GM10847 (cell line): ENCODE data around the gene ARHGEF28.

ENCODE experiments used
- POLR2A ChIP-seq: IDR thresholded peaks from 2 replicates; pipeline ENCODE4 v1.6.1; 2011; ENCODE audit not compliant: insufficient read length; ENCODE audit errors: extremely low read depth

ARHGEF28 gene

DNA sequence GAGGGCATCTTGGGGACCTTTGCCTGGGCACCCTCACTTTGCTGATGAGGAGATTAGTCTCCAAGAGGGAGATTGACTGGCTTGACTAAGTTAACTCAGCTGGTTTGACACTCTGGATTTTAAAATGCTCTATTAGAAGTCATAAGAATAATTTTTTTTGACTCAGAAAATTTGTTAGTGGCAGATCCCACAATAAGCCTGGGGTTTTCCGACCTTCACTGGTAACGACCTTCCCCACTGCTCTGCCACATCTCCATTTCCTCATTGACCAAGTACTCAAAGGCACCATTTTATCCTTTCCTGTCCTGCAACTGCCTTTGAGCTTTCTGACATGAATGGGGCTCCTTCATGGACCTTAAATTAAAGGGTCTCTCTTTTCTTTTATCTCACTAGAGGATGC, 67.0 kb downstream of the ARHGEF28 start:
- TF ChIP-seq POLR2A: no peak

DNA sequence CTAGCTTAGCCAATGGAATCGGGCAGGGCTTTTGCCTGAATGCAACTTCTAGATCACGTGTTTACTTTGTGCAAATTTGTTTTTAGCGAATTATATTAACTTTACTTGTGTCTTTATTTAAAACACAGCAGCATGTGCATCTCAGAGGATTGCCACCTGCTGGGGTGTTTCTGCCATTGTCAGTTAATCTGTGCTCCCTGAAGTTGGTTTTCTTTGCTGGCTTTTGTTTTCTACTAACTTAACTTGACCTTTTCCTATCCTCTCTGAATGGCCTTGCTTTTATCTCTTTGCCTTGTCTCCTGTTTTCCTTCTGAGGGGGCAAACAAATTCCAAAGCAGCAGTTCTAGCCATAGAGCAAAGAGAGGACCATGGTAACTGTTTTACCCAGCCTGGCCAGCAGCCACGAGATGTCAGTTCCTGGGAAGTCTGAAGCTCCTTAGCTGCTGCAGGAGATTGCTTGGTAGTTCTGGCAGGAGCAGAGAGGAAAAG, 67.6 kb downstream of the ARHGEF28 start:
- no peak for TF ChIP-seq POLR2A

DNA sequence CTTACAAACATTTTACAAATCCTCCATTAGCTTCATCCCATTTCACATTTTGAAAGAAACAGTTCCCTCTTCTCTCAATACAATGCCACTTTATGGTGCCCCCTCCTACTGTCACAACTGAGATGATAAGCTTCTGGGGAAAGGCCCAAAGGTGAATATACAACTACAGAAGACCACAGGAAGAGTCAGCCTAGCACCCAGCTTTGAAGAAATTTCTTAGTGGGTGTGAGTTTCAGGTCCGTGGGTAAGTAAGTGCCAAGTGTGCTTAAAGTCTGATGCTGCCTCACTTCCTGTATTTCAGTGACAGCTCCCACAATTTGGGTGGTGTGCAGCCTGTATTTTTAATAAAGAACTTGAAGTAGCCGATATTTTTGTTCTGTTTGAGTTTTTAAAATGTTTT, 68.1 kb downstream of the ARHGEF28 start:
- no peak for TF ChIP-seq POLR2A

DNA sequence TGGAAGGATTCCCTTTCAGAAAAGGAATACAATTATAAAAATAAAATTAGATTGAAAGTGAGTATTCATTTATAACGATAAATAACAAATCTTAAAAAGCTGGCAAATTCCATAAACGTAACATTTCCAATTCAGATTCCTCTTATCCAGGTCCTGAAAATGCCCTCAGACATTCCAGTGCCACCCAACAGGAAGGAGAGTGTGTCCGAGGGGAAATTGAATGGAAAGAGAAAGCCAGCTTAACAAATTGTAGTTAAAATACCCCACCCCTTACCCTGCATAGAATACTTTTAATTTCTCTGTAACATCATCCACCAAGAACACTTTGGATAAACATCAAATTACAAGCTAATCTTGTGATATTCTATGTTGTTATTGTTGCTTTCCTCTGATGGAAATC, 72.0 kb downstream of the ARHGEF28 start:
- TF ChIP-seq POLR2A: no peak

DNA sequence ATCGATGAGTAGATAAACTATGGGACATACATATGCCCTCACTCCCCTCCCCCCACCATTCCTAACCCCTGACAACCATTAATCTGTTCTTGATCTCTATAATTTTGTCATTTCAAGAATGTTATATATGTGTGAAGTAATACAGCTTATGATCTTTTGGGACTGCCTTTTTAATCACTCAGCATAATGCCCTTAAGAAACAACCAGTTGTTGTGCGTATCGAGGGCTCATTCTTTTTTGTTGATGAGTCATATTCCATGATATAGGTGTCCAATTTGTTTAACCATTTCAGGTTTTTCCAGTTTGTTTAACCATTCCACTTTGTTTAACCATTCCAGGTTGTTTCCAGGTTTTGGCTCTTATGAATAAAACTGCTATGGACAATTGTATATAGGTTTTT, 75.6 kb downstream of the ARHGEF28 start:
- TF ChIP-seq POLR2A: no peak

DNA sequence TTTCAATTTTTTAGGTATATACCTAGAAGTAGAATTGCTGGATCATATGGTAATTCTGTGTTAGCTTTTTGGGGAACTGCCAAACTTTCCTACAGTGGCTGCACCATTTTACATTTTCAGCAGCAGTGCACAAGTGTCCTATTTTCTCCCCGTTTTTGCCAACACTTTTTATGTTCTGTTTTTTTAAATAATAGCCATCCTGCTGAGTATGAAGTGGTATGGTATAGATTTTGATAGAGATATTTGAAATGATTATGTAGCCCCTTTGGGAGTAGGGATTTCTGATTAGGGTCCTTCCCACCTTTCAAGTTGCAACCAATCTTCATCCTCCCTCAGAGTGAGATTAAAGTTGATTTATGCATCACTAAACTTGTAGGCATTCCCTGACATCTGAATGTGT, 76.5 kb downstream of the ARHGEF28 start:
- TF ChIP-seq POLR2A: no peak

DNA sequence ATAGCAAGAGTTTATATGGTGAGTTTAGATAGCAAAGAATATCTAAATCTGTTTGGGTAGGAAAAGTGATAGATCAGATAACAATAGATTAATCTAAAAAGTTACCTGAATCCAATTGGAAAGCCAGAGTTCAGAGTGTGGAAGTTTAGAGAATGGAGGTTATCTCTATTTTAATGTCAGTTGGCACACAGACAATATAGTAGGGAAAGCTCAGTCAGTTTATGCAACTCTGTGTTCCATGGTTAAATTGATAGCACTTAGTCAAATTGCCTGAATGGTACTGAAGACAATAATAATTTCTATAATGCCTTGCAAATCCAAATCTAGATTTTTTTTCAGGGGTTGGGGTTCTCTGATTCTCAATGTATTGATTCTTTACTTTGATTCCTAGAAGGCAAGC, 77.0 kb downstream of the ARHGEF28 start:
- TF ChIP-seq POLR2A: no peak

DNA sequence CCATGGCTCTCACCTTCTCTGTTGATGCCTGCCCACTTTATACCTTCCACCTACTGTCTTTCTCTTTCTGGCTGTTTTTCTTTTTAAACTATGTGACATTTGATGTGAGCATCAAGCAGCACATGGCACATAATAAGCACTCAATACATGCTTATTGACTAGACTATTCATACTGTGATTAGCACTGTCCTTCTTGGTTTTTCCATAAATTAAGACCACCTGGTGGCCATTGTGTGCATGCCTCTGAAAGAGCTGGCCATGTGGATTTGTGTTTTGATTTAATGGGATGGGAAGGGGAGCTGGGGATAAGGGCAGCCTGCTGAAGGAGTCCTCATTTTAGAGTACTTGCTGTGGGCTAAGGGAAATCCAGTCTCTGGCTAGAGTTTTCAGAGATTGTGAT, 79.4 kb downstream of the ARHGEF28 start:
- TF ChIP-seq POLR2A: no peak

DNA sequence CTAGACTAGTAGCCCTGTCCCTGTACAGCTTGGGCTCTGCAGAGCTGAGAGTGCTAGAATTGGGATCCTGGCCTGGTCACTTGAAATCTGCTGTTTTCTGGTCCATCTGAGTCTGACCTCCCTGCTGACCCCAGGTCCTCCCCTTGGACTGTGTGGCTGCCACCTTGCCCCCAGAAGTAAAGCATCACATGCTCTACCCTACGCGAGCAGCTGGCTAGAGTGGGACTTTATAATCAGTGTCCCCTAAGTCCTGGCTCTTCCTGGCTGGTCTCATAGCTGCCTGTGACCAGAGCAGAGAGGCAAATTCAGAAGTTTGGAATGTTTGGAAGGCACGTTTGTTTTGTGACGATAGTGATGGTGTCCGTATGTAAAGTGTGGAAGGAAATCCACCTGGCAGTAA, 81.0 kb downstream of the ARHGEF28 start:
- TF ChIP-seq POLR2A: no peak

DNA sequence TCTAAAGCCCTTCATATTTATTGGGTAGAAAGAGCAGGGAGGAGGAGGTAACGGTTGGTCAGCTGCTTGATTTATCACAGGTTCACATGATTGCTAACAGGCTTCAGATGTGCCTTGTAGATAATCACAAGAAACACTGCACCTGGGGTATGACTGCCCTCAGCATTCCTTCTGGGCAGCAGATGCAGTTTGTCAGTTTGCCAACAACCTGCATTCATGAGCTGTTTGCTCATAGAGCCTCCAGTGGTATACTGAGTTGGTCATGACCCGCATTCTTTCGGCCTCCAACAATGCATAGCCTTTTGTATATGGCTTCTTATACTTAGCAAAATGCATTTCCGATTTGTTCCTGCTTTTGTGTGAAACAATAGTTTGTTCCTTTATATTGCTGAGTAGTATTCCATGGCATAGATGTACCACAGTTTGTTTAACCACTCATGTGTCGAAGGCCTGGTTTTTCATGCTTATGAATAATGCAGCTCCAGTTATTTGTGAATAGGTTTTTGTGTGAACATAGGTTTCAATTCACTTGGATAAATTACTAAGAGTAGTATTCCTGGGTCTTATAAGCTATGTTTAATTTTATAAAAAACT, 83.6 kb downstream of the ARHGEF28 start:
- no peak for TF ChIP-seq POLR2A

DNA sequence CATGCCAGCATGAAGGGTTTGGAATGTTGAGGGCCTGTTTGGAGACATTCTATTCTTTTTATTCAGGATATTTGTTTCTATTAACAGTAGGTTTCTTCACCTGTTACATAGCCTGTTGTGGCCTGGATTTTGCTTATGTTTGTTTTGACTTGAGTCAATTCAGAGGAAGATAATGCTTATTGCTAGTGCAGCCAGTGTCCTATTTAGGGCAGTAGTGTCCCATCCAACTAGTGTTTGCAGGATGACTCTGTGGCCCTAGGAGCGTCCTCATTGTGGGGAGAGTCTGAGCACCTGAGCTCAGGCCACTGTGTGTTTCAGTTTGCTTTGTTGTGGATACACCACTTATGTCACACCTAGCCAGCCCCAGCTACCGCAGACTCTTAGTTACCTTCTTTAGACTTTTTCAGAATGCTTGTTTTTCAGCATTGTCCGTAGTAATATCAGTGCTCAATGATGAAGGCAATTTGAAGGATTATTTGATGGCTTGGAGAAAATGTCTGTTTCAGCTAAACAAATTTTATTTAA, 90.3 kb downstream of the ARHGEF28 start:
- no peak for TF ChIP-seq POLR2A

DNA sequence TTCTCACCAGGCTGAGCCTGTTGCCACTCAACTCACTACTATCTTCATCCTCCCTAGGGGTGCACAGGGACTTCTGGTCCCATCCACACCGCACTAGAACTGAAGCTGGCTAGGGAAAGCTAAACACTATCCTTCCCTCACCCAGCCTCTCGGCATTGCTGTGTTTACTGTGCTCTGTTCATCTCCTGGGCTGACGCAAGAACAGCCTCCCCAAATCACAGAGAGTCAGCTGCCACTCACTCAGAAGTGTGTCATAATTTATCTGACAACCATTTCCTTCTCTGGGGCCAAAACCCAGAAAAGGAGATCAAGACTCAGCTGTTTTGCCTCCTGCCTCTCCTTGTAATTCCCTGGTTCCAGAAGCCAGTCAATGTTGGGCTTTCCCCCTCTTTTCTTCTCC, 92.8 kb downstream of the ARHGEF28 start:
- no peak for TF ChIP-seq POLR2A

DNA sequence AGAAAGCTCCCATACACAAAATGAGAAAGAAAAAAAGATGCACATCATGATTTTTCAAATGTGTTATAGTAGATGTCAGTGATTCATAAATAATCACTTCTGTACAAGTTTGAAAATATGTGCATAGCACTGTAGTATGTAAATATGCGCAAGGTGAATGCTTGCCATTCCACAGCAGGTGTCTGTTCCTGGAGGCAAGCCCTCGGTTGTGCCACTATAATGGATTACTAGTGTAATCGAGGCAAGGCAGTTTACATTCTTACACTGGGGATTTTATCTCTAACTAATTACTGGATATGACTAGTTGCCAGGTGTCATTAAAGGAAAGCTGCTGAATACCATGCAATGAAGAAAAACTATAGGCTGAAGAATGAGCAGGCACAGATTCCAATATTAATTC, 93.6 kb downstream of the ARHGEF28 start:
- no peak for TF ChIP-seq POLR2A

DNA sequence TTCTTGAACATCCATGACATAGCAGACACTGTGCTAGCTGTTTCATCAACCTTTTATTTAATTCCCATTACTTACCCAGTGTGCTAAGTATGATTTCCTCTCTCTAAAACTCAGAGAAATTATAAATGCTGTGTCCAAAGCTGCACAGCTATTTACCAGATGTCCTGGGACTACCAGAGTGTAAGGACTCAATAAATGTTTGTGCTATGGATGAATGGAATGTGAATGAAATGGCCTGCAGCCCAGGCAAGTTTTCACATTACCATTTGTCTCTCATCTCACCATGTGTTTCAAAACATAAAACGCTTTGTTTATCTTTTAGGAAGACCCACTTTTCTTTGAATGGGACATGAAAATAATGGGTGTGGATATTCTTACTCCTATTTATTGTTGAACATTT, 96.2 kb downstream of the ARHGEF28 start:
- TF ChIP-seq POLR2A: no peak

DNA sequence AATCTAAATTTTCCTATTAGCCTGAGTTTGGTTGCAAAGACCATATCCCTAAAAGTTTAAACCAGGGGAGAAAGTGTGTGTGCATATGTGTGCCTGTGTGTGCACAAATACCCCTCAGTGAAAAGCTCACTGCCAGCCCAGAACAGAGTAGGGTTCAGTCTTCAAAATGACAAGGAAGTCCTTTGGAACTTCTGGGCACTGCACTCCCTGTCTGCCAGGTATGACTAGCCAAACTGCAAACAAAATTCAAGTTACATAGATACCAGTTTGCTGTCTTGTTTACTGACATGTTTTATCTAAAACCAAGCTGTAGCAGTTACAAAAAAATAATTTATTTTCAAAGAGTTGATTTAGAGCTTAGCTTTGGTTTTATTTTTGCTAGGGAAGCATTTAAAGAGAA, 100.1 kb downstream of the ARHGEF28 start:
- no peak for TF ChIP-seq POLR2A

DNA sequence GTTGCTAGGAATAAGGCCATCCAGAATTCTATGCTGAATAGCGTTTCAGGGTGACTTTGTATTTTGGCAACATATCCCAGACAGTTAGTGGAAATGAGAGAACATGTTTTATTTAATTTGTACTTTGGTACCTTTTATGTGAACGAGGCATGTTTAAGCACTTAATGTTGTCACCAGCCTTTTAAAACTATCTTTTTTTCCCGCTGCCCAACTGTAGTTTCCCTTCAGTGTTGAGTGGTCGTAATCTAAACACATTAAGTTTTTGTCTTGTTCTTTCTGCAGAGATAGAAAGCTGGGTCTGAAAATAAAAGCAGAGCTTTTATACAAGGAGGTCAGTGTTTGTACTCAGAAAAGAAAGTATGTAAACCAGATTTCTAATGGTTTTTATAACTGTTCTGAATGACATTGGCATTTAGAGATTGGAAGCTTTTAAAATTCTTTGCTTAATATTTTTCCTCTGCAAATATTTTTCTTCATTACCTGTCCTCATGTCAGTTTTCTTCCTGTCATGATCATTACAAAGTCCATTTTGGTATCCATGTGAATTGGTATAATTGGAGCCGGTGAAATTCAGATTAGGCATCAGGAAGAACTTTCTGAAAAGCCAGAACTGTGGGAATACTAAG, 100.7 kb downstream of the ARHGEF28 start:
- TF ChIP-seq POLR2A: no peak

DNA sequence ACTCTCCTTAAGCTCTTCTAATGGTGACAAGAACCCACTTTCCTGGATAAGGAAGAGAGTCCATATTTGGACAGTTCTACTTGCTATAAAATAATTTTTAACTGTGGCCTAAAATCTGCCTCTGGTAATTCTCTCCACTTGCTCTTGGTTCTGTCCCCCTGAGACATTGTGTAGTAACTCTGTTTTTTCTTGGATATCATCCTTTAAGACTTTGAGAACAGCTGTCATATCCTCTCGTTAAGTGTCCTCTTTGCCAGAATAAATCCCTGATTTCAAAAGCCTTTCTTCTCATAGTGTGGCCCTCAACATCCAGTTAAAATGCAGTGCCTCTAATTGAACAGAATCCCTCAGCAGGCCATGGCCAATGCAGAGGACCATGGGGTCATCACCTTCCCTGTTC, 101.5 kb downstream of the ARHGEF28 start:
- TF ChIP-seq POLR2A: no peak

DNA sequence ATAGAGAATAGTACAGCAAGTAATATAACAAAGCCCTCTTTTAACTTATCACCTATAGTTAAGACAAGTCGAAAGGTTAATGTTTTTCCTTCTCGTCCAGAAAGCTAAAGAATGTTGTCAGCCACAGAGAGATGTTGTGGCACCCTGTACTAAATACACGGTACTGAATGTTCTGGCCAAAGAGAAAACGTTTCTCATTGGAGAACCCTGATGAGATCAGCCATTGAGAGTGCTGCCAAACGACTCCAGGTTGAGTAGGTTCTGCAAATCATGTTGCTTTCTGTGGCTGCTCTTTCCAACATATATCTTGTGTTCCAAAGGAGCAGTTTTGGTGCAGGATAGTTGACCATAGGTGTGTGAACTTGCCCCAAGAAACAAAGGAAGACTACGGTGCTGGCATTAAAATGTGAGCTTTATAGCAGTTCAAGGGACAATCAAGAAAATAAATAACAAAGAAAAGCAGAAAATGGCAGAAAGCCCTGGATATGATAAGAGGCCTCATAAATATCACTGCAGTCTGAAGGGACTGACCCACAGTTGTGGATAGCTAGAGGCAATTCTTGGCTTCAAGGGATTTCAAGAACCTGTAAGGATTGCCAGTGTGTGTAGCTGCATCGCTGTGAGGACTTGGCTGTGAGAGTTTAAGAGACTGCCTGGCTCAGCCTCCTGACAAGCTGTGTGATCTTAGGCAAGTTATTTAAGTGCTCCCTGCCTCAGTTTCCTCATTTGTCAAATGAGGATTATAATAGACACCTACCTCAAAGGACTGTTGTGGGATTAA, 102.7 kb downstream of the ARHGEF28 start:
- TF ChIP-seq POLR2A: no peak
